ENCODE results near the gene WEE1. TPM values are rescaled to one million over a fixed set of nuclear protein-coding genes. Genes with fewer than 3 reads are reported as not detected.
A peak's percentile ranks its signal among the peaks of the same experiment; 100 is the strongest.
"Not testable (repeated sequence)": the region's sequence is repeated elsewhere in the genome, so short reads cannot be mapped to it uniquely, and the experiment has no call there.

Gene WEE1
- total RNA-seq, 1 donor from 2014 or later, result 20.4 TPM

GRCh38 chr11:9533058-9533457 lies 40.4 kb upstream of the WEE1 start:
- Histone ChIP-seq H3K27ac (ENCODE audit: low read depth, low read length) (no peak overlapping the region), H3K9me3 (ENCODE audit: control insufficient read depth in 3 of 3, low read length in 3 of 3) (no peaks in the 10 kb centered on the region), H3K4me3 (ENCODE audit: low read length in 3 of 3) (no peak overlapping the region), H3K27me3 (ENCODE audit: control insufficient read depth in 3 of 3, insufficient read depth in 3 of 3, low read length in 3 of 3) (no peaks in the 10 kb centered on the region), H3K36me3 (ENCODE audit: control insufficient read depth in 3 of 3, insufficient read depth in 3 of 3, low read length in 3 of 3) (peaks cover 0 to 7% (median 0%) of the 10 kb centered on the region in 3 donors), H3K4me1 (ENCODE audit: control insufficient read depth in 3 of 3, insufficient read depth in 3 of 3, low read length in 3 of 3) (peaks cover 0 to 5% (median 0%) of the 10 kb centered on the region in 3 donors), H3K9ac (ENCODE audit: low read depth in 1 of 3, low read length in 3 of 3) (no peak overlapping the region)

GRCh38 chr11:9533736-9534473 lies 39.6 kb upstream of the WEE1 start:
- peak overlapping the region in 1 of 3 donors; percentile 10 for H3K9ac ChIP-seq (ENCODE audit: low read depth in 1 of 3, low read length in 3 of 3)
- no peaks in the 10 kb centered on the region for H3K9me3 ChIP-seq (ENCODE audit: control insufficient read depth in 3 of 3, low read length in 3 of 3)
- H3K27me3 ChIP-seq (ENCODE audit: control insufficient read depth in 3 of 3, insufficient read depth in 3 of 3, low read length in 3 of 3), result no peaks in the 10 kb centered on the region
- no peak overlapping the region for H3K4me3 ChIP-seq (ENCODE audit: low read length in 3 of 3)
- H3K4me1 ChIP-seq (ENCODE audit: control insufficient read depth in 3 of 3, insufficient read depth in 3 of 3, low read length in 3 of 3), result peaks cover 0 to 5% (median 0%) of the 10 kb centered on the region in 3 donors
- no peaks in the 10 kb centered on the region for H3K36me3 ChIP-seq (ENCODE audit: control insufficient read depth in 3 of 3, insufficient read depth in 3 of 3, low read length in 3 of 3)
- H3K27ac ChIP-seq (ENCODE audit: low read depth, low read length), result no peak overlapping the region

- Histone ChIP-seq H3K4me1 (ENCODE audit: control insufficient read depth in 3 of 3, insufficient read depth in 3 of 3, low read length in 3 of 3) (no peaks in the 10 kb centered on the region), H3K9ac (ENCODE audit: low read depth in 1 of 3, low read length in 3 of 3) (no peak overlapping the region), H3K27me3 (ENCODE audit: control insufficient read depth in 3 of 3, insufficient read depth in 3 of 3, low read length in 3 of 3) (no peaks in the 10 kb centered on the region), H3K36me3 (ENCODE audit: control insufficient read depth in 3 of 3, insufficient read depth in 3 of 3, low read length in 3 of 3) (no peaks in the 10 kb centered on the region), H3K27ac (ENCODE audit: low read depth, low read length) (no peak overlapping the region), H3K4me3 (ENCODE audit: low read length in 3 of 3) (no peak overlapping the region), H3K9me3 (ENCODE audit: control insufficient read depth in 3 of 3, low read length in 3 of 3) (no peaks in the 10 kb centered on the region)
Measured at GRCh38 chr11:9535189-9535781, 38.2 kb upstream of the WEE1 start.

- Histone ChIP-seq H3K9ac (ENCODE audit: low read depth in 1 of 3, low read length in 3 of 3) (no peak overlapping the region), H3K4me1 (ENCODE audit: control insufficient read depth in 3 of 3, insufficient read depth in 3 of 3, low read length in 3 of 3) (no peaks in the 10 kb centered on the region), H3K4me3 (ENCODE audit: low read length in 3 of 3) (no peak overlapping the region), H3K9me3 (ENCODE audit: control insufficient read depth in 3 of 3, low read length in 3 of 3) (no peaks in the 10 kb centered on the region), H3K27me3 (ENCODE audit: control insufficient read depth in 3 of 3, insufficient read depth in 3 of 3, low read length in 3 of 3) (no peaks in the 10 kb centered on the region), H3K27ac (ENCODE audit: low read depth, low read length) (no peak overlapping the region), H3K36me3 (ENCODE audit: control insufficient read depth in 3 of 3, insufficient read depth in 3 of 3, low read length in 3 of 3) (no peaks in the 10 kb centered on the region)
Measured at GRCh38 chr11:9538548-9538947, 34.9 kb upstream of the WEE1 start.

- H3K9ac ChIP-seq (ENCODE audit: low read depth in 1 of 3, low read length in 3 of 3); H3K4me3 ChIP-seq (ENCODE audit: low read length in 3 of 3); H3K27me3 ChIP-seq (ENCODE audit: control insufficient read depth in 3 of 3, insufficient read depth in 3 of 3, low read length in 3 of 3); H3K27ac ChIP-seq (ENCODE audit: low read depth, low read length); H3K4me1 ChIP-seq (ENCODE audit: control insufficient read depth in 3 of 3, insufficient read depth in 3 of 3, low read length in 3 of 3); H3K36me3 ChIP-seq (ENCODE audit: control insufficient read depth in 3 of 3, insufficient read depth in 3 of 3, low read length in 3 of 3); H3K9me3 ChIP-seq (ENCODE audit: control insufficient read depth in 3 of 3, low read length in 3 of 3): not testable (repeated sequence)
Measured at GRCh38 chr11:9549216-9549615, 24.3 kb upstream of the WEE1 start.

- Histone ChIP-seq H3K9me3 (ENCODE audit: control insufficient read depth in 3 of 3, low read length in 3 of 3) (no peaks in the 10 kb centered on the region), H3K27ac (ENCODE audit: low read depth, low read length) (no peak overlapping the region), H3K36me3 (ENCODE audit: control insufficient read depth in 3 of 3, insufficient read depth in 3 of 3, low read length in 3 of 3) (no peaks in the 10 kb centered on the region), H3K9ac (ENCODE audit: low read depth in 1 of 3, low read length in 3 of 3) (no peak overlapping the region), H3K27me3 (ENCODE audit: control insufficient read depth in 3 of 3, insufficient read depth in 3 of 3, low read length in 3 of 3) (no peaks in the 10 kb centered on the region), H3K4me3 (ENCODE audit: low read length in 3 of 3) (no peak overlapping the region), H3K4me1 (ENCODE audit: control insufficient read depth in 3 of 3, insufficient read depth in 3 of 3, low read length in 3 of 3) (no peaks in the 10 kb centered on the region)
Measured at GRCh38 chr11:9550191-9550628, 23.3 kb upstream of the WEE1 start.

- Histone ChIP-seq H3K27ac (ENCODE audit: low read depth, low read length) (no peak overlapping the region), H3K4me1 (ENCODE audit: control insufficient read depth in 3 of 3, insufficient read depth in 3 of 3, low read length in 3 of 3) (peaks cover 7 to 13% (median 9%) of the 10 kb centered on the region in 3 donors), H3K4me3 (ENCODE audit: low read length in 3 of 3) (no peak overlapping the region), H3K27me3 (ENCODE audit: control insufficient read depth in 3 of 3, insufficient read depth in 3 of 3, low read length in 3 of 3) (no peaks in the 10 kb centered on the region), H3K9ac (ENCODE audit: low read depth in 1 of 3, low read length in 3 of 3) (no peak overlapping the region), H3K36me3 (ENCODE audit: control insufficient read depth in 3 of 3, insufficient read depth in 3 of 3, low read length in 3 of 3) (no peaks in the 10 kb centered on the region), H3K9me3 (ENCODE audit: control insufficient read depth in 3 of 3, low read length in 3 of 3) (no peaks in the 10 kb centered on the region)
Measured at GRCh38 chr11:9561279-9561982, 12.0 kb upstream of the WEE1 start.

- H3K27ac ChIP-seq (ENCODE audit: low read depth, low read length), result no peak overlapping the region
Measured at GRCh38 chr11:9562716-9563115, 10.8 kb upstream of the WEE1 start.

GRCh38 chr11:9563196-9563730 lies 10.2 kb upstream of the WEE1 start:
- no peak overlapping the region for H3K27ac ChIP-seq (ENCODE audit: low read depth, low read length)
- no peaks in the 10 kb centered on the region for H3K27me3 ChIP-seq (ENCODE audit: control insufficient read depth in 3 of 3, insufficient read depth in 3 of 3, low read length in 3 of 3)
- H3K4me3 ChIP-seq (ENCODE audit: low read length in 3 of 3), result no peak overlapping the region
- peaks cover 7 to 13% (median 9%) of the 10 kb centered on the region in 3 donors for H3K4me1 ChIP-seq (ENCODE audit: control insufficient read depth in 3 of 3, insufficient read depth in 3 of 3, low read length in 3 of 3)
- H3K9ac ChIP-seq (ENCODE audit: low read depth in 1 of 3, low read length in 3 of 3), result no peak overlapping the region
- no peaks in the 10 kb centered on the region for H3K9me3 ChIP-seq (ENCODE audit: control insufficient read depth in 3 of 3, low read length in 3 of 3)
- no peaks in the 10 kb centered on the region for H3K36me3 ChIP-seq (ENCODE audit: control insufficient read depth in 3 of 3, insufficient read depth in 3 of 3, low read length in 3 of 3)

More at GRCh38 chr11:9562716-9563115, 10.8 kb upstream of the WEE1 start:
- Histone ChIP-seq H3K27me3 (ENCODE audit: control insufficient read depth in 3 of 3, insufficient read depth in 3 of 3, low read length in 3 of 3) (no peaks in the 10 kb centered on the region), H3K4me1 (ENCODE audit: control insufficient read depth in 3 of 3, insufficient read depth in 3 of 3, low read length in 3 of 3) (peaks cover 7 to 13% (median 9%) of the 10 kb centered on the region in 3 donors), H3K36me3 (ENCODE audit: control insufficient read depth in 3 of 3, insufficient read depth in 3 of 3, low read length in 3 of 3) (no peaks in the 10 kb centered on the region), H3K9ac (ENCODE audit: low read depth in 1 of 3, low read length in 3 of 3) (no peak overlapping the region), H3K4me3 (ENCODE audit: low read length in 3 of 3) (no peak overlapping the region), H3K9me3 (ENCODE audit: control insufficient read depth in 3 of 3, low read length in 3 of 3) (no peaks in the 10 kb centered on the region)
